Astrocyte of the hippocampus (primary cell): ENCODE measurements around the gene BRIP1.
"Not testable (repeated sequence)": the region's sequence is repeated elsewhere in the genome, so short reads cannot be mapped to it uniquely, and the experiment has no call there.

Experiments used
- DNase-seq: peaks from one replicate; pipeline ENCODE4 v3.0.0; 2011; ENCODE audit warnings: low read depth, low spot score

BRIP1 gene

GRCh38 chr17:61699032-61699431, 164.3 kb downstream of the BRIP1 start:
- DNase-seq, result no peak

- no peak for DNase-seq
These were observed 165.1 kb downstream of the BRIP1 start for GRCh38 chr17:61698244-61698643.

- no peak for DNase-seq
These were observed 167.5 kb downstream of the BRIP1 start for GRCh38 chr17:61695779-61696337.

- no peak for DNase-seq
These were observed 169.2 kb downstream of the BRIP1 start for GRCh38 chr17:61694095-61694494.

- DNase-seq, result peak; percentile 4
These were observed 173.6 kb downstream of the BRIP1 start for GRCh38 chr17:61689610-61690180.

GRCh38 chr17:61687769-61688168, 175.6 kb downstream of the BRIP1 start:
- no peak for DNase-seq

- no peak for DNase-seq
These were observed 177.2 kb downstream of the BRIP1 start for GRCh38 chr17:61686113-61686512.

- no peak for DNase-seq
These were observed 178.5 kb downstream of the BRIP1 start for GRCh38 chr17:61684818-61685217.

GRCh38 chr17:61684172-61684571, 179.2 kb downstream of the BRIP1 start:
- DNase-seq, result no peak

GRCh38 chr17:61683466-61683865, 179.9 kb downstream of the BRIP1 start:
- no peak for DNase-seq

GRCh38 chr17:61680921-61681320, 182.4 kb downstream of the BRIP1 start:
- DNase-seq, result no peak

- no peak for DNase-seq
These were observed 185.0 kb downstream of the BRIP1 start for GRCh38 chr17:61678339-61678738.

GRCh38 chr17:61677150-61677811, 186.0 kb downstream of the BRIP1 start:
- DNase-seq, result not testable (repeated sequence)

- not testable (repeated sequence) for DNase-seq
These were observed 186.8 kb downstream of the BRIP1 start for GRCh38 chr17:61676522-61676921.

GRCh38 chr17:61674609-61675008, 188.7 kb downstream of the BRIP1 start:
- DNase-seq, result not testable (repeated sequence)

- not testable (repeated sequence) for DNase-seq
These were observed 190.1 kb downstream of the BRIP1 start for GRCh38 chr17:61673019-61673897.

- DNase-seq, result no peak
These were observed 191.2 kb downstream of the BRIP1 start for GRCh38 chr17:61672140-61672539.

- DNase-seq, result no peak
These were observed 192.6 kb downstream of the BRIP1 start for GRCh38 chr17:61670691-61671090.

- no peak for DNase-seq
These were observed 193.8 kb downstream of the BRIP1 start for GRCh38 chr17:61669522-61669921.

GRCh38 chr17:61668486-61668885, 194.8 kb downstream of the BRIP1 start:
- no peak for DNase-seq

GRCh38 chr17:61666406-61667088, 196.8 kb downstream of the BRIP1 start:
- DNase-seq, result not testable (repeated sequence)

- no peak for DNase-seq
These were observed 200.0 kb downstream of the BRIP1 start for GRCh38 chr17:61663310-61663709.
